ENCODE data around the gene BRD3OS. TPM values are rescaled to one million over a fixed set of nuclear protein-coding genes. Genes with fewer than 3 reads are reported as not detected.
A peak's percentile ranks its signal among the peaks of the same experiment; 100 is the strongest.

BRD3OS gene
- polyA plus RNA-seq, 1 of the 3 experiments (the other 2 are of a cell fraction): 23.1 TPM

DNA sequence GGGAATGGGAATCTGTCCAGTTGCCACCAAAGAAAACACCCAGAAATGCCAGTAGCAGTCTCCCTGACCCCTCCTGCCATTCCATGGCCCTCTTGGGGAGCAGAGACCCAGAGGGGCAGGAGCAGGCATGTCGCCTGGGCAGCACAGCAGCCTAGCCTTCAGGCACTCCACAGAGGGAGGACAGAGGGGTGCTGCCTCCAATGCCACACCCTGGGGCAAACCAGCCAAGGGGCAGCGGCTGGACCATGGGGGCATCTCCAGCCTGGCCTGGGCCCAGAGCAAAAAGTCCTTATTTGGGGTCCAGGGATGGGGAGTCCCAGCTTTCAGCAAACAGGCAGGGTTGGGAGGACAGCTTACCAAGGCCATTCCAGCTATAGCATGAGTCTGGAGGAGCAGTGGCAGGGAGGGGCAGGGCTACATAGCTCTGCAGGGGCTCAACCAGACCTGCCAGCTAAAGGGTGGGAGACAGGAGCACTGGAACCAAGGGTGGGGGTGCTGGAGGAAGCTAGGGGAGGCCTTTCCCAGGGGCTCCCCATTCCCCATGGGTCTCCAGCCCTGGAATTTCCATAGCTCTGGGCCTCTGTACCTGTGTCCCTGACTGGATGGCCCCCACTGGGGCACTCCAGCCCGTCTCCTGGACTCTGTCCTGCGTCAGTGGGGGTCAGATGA lies 35.9 kb downstream of the BRD3OS start:
- WGBS (ENCODE audit: low lambda C conversion rate): 90% methylated on average over 2 of the region's 4 CpGs
- H3K4me1 ChIP-seq (ENCODE audit: control insufficient read depth in 1 of 2, insufficient read depth in 2 of 2, low read depth in 1 of 2, low read length in 1 of 2): peaks cover 6 to 78% of the 10 kb centered on the region in 2 experiments; a peak in 2 of 4 replicates
- no peak overlapping the region for H3K9ac ChIP-seq
- no peak for TF ChIP-seq RCOR1 (IDR thresholded peaks at IDR 0.05; ENCODE audit: low read length)
- no peaks in the 10 kb centered on the region for H3K9me2 ChIP-seq
- H3K4me3 ChIP-seq (ENCODE audit: low read depth in 2 of 2, low read length in 1 of 2): no peak overlapping the region
- peak; percentile 26 for DNase-seq
- CTCF ChIA-PET: no interaction called here
- no peak overlapping the region for H2AFZ ChIP-seq (ENCODE audit: low read depth)
- H3K27me3 ChIP-seq (ENCODE audit: insufficient read depth): no peaks in the 10 kb centered on the region
- H4K20me1 ChIP-seq (ENCODE audit: insufficient read depth): peaks cover 99% of the 10 kb centered on the region
- no peak overlapping the region for H3K4me2 ChIP-seq
- H3K9me3 ChIP-seq: no peaks in the 10 kb centered on the region
- peaks cover 100% of the 10 kb centered on the region for H3K79me2 ChIP-seq (ENCODE audit: insufficient read depth)
- peaks cover 4% of the 10 kb centered on the region for H3F3A ChIP-seq (replicated peaks; ENCODE audit: insufficient read depth)
- H3K36me3 ChIP-seq (replicated peaks in 1 of 2; ENCODE audit: control insufficient read depth in 1 of 2, insufficient read depth in 2 of 2, low read length in 1 of 2): no peaks in the 10 kb centered on the region
- H3K27ac ChIP-seq (ENCODE audit: low read depth in 2 of 2, low read length in 1 of 2): peak overlapping the region in 1 of 2 experiments; percentile 55; a peak in 1 of 4 replicates
- POLR2A ChIA-PET: interaction anchor here (1.5 kb wide), 1 partner anchor 34 kb away, joined by 3 read pairs; no protein-coding TSS in a partner anchor

DNA sequence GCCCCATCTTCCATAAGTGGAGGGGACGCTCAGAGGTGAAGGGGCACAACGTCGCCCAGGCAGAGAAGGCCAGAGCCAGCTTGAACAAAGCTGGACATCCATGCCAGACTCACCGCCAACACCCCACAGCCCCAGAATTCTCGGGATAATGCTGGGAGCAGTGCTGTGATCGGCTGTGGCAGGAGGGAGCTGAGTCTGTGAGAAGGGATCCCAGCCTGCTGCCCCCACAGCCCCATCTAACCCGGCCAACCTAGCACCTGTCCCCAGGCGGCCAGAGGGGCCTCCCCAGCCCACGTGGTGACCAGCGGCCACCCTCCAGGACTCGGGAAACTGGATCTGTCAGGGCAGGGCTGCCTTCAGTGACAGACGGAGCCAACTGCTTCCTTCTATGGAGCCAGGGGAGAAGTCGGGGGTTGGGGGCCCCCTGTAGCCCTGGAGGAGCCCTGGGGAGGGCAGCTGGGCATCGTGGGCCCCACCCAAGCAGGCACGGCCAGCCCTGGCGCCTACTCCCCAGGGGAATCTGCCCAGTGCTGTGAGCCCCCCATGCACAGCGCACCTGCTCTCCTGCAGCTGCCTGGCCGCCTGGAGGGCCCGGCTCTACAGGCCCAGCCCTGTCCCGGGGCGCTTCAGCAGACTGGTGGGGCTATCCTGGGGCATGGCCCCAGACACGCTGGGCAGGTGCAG lies 36.5 kb downstream of the BRD3OS start:
- H3K9me2 ChIP-seq: no peaks in the 10 kb centered on the region
- CTCF ChIA-PET: no interaction called here
- peaks cover 100% of the 10 kb centered on the region for H3K79me2 ChIP-seq (ENCODE audit: insufficient read depth)
- no peaks in the 10 kb centered on the region for H3K36me3 ChIP-seq (replicated peaks in 1 of 2; ENCODE audit: control insufficient read depth in 1 of 2, insufficient read depth in 2 of 2, low read length in 1 of 2)
- DNase-seq: peak; percentile 31
- H3K27ac ChIP-seq (ENCODE audit: low read depth in 2 of 2, low read length in 1 of 2): no peak overlapping the region; a peak in 1 of 4 replicates
- H3K9me3 ChIP-seq: no peaks in the 10 kb centered on the region
- H3K27me3 ChIP-seq (ENCODE audit: insufficient read depth): no peaks in the 10 kb centered on the region
- 100% methylated on average over 1 of the region's 22 CpGs for WGBS (ENCODE audit: low lambda C conversion rate)
- H3K9ac ChIP-seq: no peak overlapping the region
- TF ChIP-seq, protein P1, sequence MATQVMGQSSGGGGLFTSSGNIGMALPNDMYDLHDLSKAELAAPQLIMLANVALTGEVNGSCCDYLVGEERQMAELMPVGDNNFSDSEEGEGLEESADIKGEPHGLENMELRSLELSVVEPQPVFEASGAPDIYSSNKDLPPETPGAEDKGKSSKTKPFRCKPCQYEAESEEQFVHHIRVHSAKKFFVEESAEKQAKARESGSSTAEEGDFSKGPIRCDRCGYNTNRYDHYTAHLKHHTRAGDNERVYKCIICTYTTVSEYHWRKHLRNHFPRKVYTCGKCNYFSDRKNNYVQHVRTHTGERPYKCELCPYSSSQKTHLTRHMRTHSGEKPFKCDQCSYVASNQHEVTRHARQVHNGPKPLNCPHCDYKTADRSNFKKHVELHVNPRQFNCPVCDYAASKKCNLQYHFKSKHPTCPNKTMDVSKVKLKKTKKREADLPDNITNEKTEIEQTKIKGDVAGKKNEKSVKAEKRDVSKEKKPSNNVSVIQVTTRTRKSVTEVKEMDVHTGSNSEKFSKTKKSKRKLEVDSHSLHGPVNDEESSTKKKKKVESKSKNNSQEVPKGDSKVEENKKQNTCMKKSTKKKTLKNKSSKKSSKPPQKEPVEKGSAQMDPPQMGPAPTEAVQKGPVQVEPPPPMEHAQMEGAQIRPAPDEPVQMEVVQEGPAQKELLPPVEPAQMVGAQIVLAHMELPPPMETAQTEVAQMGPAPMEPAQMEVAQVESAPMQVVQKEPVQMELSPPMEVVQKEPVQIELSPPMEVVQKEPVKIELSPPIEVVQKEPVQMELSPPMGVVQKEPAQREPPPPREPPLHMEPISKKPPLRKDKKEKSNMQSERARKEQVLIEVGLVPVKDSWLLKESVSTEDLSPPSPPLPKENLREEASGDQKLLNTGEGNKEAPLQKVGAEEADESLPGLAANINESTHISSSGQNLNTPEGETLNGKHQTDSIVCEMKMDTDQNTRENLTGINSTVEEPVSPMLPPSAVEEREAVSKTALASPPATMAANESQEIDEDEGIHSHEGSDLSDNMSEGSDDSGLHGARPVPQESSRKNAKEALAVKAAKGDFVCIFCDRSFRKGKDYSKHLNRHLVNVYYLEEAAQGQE (IDR thresholded peaks at IDR 0.05; ENCODE audit: low read depth, low read length): no peak
- TF ChIP-seq RAD21 (IDR thresholded peaks at IDR 0.05; ENCODE audit: low read length) (no peak), EP300 (IDR thresholded peaks at IDR 0.05; ENCODE audit: borderline replicate concordance in 1 of 2, low read depth in 1 of 2, low read length in 1 of 2) (no peak), POLR2AphosphoS5 (IDR thresholded peaks at IDR 0.05; ENCODE audit: low read depth, low read length) (no peak), FOXM1 (IDR thresholded peaks at IDR 0.05; ENCODE audit: low read depth) (no peak), SIN3A (IDR thresholded peaks at IDR 0.05; ENCODE audit: borderline replicate concordance, low read depth, low read length) (no peak), CHD2 (IDR thresholded peaks at IDR 0.05; ENCODE audit: low read length, partially characterized antibody) (no peak), FOXJ3 (CRISPR knock-in tag; IDR thresholded peaks at IDR 0.05) (no peak), TAF1 (IDR thresholded peaks at IDR 0.05; ENCODE audit: borderline replicate concordance, low read depth, low read length) (no peak), RXRA (IDR thresholded peaks at IDR 0.05; ENCODE audit: borderline replicate concordance, low read depth) (no peak), GABPA (IDR thresholded peaks at IDR 0.05; ENCODE audit: low read depth) (no peak), TEAD4 (IDR thresholded peaks at IDR 0.05; ENCODE audit: borderline replicate concordance, insufficient read depth) (no peak), GATA2 (CRISPR knock-in tag; IDR thresholded peaks at IDR 0.05) (no peak), MXI1 (IDR thresholded peaks at IDR 0.05; ENCODE audit: low read depth, low read length) (no peak)
- TF ChIP-seq, protein P2, sequence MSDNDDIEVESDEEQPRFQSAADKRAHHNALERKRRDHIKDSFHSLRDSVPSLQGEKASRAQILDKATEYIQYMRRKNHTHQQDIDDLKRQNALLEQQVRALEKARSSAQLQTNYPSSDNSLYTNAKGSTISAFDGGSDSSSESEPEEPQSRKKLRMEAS (IDR thresholded peaks at IDR 0.05; ENCODE audit: low read depth): no peak
- TF ChIP-seq, protein P3, sequence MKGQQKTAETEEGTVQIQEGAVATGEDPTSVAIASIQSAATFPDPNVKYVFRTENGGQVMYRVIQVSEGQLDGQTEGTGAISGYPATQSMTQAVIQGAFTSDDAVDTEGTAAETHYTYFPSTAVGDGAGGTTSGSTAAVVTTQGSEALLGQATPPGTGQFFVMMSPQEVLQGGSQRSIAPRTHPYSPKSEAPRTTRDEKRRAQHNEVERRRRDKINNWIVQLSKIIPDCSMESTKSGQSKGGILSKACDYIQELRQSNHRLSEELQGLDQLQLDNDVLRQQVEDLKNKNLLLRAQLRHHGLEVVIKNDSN (IDR thresholded peaks at IDR 0.05; ENCODE audit: borderline replicate concordance, low read depth): no peak
- no peak overlapping the region for H3K4me3 ChIP-seq (ENCODE audit: low read depth in 2 of 2, low read length in 1 of 2)
- peaks cover 8% of the 10 kb centered on the region for H3F3A ChIP-seq (replicated peaks; ENCODE audit: insufficient read depth)
- H2AFZ ChIP-seq (ENCODE audit: low read depth): no peak overlapping the region
- POLR2A ChIA-PET: interaction anchor here (1.5 kb wide), 1 partner anchor 34 kb away, joined by 3 read pairs; no protein-coding TSS in a partner anchor
- no peak overlapping the region for H3K4me2 ChIP-seq
- H4K20me1 ChIP-seq (ENCODE audit: insufficient read depth): peaks cover 98% of the 10 kb centered on the region
- peaks cover 0 to 73% of the 10 kb centered on the region in 2 experiments; a peak in 1 of 4 replicates for H3K4me1 ChIP-seq (ENCODE audit: control insufficient read depth in 1 of 2, insufficient read depth in 2 of 2, low read depth in 1 of 2, low read length in 1 of 2)
